ENCODE measurements around the gene TIAM1. TPM values are rescaled to one million over a fixed set of nuclear protein-coding genes. Genes with fewer than 3 reads are reported as not detected.

TIAM1 gene
- total and polyA plus RNA-seq, 2 of the 8 experiments (the other 6 are each of a cell fraction or from before 2014, with no cell fraction given) = 10.1 to 30.7 TPM

DNA sequence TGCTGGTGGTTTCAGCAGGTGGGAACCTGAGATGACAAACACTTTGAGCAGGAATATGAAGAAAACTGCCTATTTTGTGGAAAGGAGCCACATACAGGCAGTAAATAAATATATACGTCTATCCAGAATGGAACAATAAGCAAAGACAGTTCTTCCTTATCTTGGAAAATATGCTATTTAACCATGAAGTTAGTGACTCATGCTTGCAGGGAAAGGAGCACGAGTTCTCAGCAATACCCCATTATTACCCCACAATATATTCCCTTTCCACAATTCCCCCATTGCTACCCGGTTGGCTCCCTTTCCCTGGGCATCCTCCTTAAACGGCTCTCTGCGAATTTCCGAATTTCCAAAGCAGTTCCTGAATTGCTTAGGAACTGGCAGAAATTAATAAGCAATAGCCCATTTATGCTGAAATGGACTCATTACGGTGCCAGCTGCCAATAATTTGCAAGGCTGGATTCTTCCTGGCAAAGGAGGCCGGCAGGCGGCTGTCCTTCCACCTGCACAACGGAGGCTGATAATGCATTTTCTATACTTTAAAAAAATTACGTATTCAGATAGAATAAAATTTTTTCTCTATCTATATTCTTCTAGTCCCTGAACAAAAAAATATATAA lies 65.4 kb downstream of the TIAM1 start:
- TF ChIP-seq RAD21 (IDR thresholded peaks at IDR 0.05 in 1 of 2, conservative IDR thresholded peaks at IDR 0.05 in 1 of 2; ENCODE audit: low read depth in 2 of 2, low read length in 2 of 2) (no peak), GTF2F1 (IDR thresholded peaks at IDR 0.05; ENCODE audit: borderline replicate concordance, low read depth, low read length) (no peak), MAFK (IDR thresholded peaks at IDR 0.05; ENCODE audit: low read depth, low read length) (no peak), BRCA1 (IDR thresholded peaks at IDR 0.05; ENCODE audit: low read depth, low read length) (no peak), POLR2AphosphoS5 (IDR thresholded peaks at IDR 0.05; ENCODE audit: low read depth, low read length) (no peak), SAP30 (IDR thresholded peaks at IDR 0.05; ENCODE audit: insufficient read depth, insufficient replicate concordance, low read length) (no peak)
- TF ChIP-seq, protein P1, sequence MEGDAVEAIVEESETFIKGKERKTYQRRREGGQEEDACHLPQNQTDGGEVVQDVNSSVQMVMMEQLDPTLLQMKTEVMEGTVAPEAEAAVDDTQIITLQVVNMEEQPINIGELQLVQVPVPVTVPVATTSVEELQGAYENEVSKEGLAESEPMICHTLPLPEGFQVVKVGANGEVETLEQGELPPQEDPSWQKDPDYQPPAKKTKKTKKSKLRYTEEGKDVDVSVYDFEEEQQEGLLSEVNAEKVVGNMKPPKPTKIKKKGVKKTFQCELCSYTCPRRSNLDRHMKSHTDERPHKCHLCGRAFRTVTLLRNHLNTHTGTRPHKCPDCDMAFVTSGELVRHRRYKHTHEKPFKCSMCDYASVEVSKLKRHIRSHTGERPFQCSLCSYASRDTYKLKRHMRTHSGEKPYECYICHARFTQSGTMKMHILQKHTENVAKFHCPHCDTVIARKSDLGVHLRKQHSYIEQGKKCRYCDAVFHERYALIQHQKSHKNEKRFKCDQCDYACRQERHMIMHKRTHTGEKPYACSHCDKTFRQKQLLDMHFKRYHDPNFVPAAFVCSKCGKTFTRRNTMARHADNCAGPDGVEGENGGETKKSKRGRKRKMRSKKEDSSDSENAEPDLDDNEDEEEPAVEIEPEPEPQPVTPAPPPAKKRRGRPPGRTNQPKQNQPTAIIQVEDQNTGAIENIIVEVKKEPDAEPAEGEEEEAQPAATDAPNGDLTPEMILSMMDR (IDR thresholded peaks at IDR 0.05; ENCODE audit: control extremely low read depth in 1 of 3, insufficient read depth in 1 of 3, low read depth in 1 of 3, low read length in 3 of 3) = no peak
- Histone ChIP-seq H3K56ac (replicated peaks; ENCODE audit: insufficient read length, low read depth, low read length) (no peak overlapping the region), H2BK20ac (ENCODE audit: low read length) (no peak overlapping the region), H3K14ac (ENCODE audit: insufficient read length) (no peak overlapping the region), H3K18ac (ENCODE audit: extremely low read depth, low read length) (no peak overlapping the region), H4K91ac (replicated peaks; ENCODE audit: insufficient read length, low read length) (no peak overlapping the region), H3K9me3 (ENCODE audit: insufficient read depth in 2 of 2, low read depth in 1 of 2, low read length in 1 of 2) (no peaks in the 10 kb centered on the region), H3K27ac (ENCODE audit: low read depth, low read length) (no peak overlapping the region), H2AFZ (ENCODE audit: low read length) (no peak overlapping the region), H3K23me2 (ENCODE audit: low read depth, low read length) (peaks cover 3% of the 10 kb centered on the region; the same call in 1 of the 2 replicates), H2BK120ac (replicated peaks; ENCODE audit: low read depth, low read length) (no peak overlapping the region), H3K79me2 (ENCODE audit: control insufficient read depth in 1 of 2, insufficient read depth in 2 of 2, low read length in 2 of 2) (0 out of 4 replicates have a peak, but pooled peaks cover 0 to 3% of the 10 kb centered on the region in 2 experiments), H2BK5ac (ENCODE audit: low read depth, low read length) (no peak overlapping the region), H2AK5ac (ENCODE audit: low read depth, low read length) (no peak overlapping the region), H2BK15ac (ENCODE audit: low read length) (no peak overlapping the region), H3K4ac (replicated peaks; ENCODE audit: insufficient read length, low read depth, low read length) (no peak overlapping the region), H4K5ac (ENCODE audit: insufficient read length, low read depth, low read length) (no peak overlapping the region), H3K23ac (ENCODE audit: insufficient read length) (no peak overlapping the region), H3K4me3 (ENCODE audit: extremely low read depth in 1 of 4, insufficient read depth in 2 of 4, low read depth in 3 of 4, low read length in 4 of 4) (no peak overlapping the region), H3K4me1 (replicated peaks in 1 of 4; ENCODE audit: control insufficient read depth in 3 of 4, insufficient read depth in 4 of 4, low read length in 3 of 4) (peaks cover 0 to 14% (median 5%) of the 10 kb centered on the region in 4 experiments; a peak in 6 of 7 replicates), H4K8ac (ENCODE audit: extremely low read depth, insufficient read depth, low read length) (no peak overlapping the region), H2BK12ac (ENCODE audit: low read depth, low read length) (no peak overlapping the region), H3K36me3 (ENCODE audit: control insufficient read depth in 2 of 4, insufficient read depth in 4 of 4, low read length in 3 of 4) (no peaks in the 10 kb centered on the region), H3K9ac (replicated peaks in 1 of 4; ENCODE audit: extremely low read depth in 1 of 4, low read depth in 3 of 4, low read length in 3 of 4) (no peak overlapping the region), H4K20me1 (replicated peaks in 1 of 2; ENCODE audit: control insufficient read depth in 1 of 2, insufficient read depth in 2 of 2, low read length in 2 of 2) (peaks cover 0 to 3% of the 10 kb centered on the region in 2 experiments), H3K4me2 (ENCODE audit: insufficient read depth in 1 of 2, low read depth in 2 of 2, low read length in 2 of 2) (no peak overlapping the region), H3K79me1 (ENCODE audit: low read depth, low read length) (peaks cover 3% of the 10 kb centered on the region; the same call in 1 of the 2 replicates), H3K27me3 (replicated peaks in 1 of 4; ENCODE audit: control insufficient read depth in 3 of 4, extremely low read depth in 1 of 4, insufficient read depth in 3 of 4, low read length in 3 of 4) (no peaks in the 10 kb centered on the region)
- WGBS, 2 experiments (ENCODE audit: extremely low coverage in 1 of 2, insufficient coverage in 1 of 2, insufficient read length in 1 of 2, insufficient replicate concordance in 2 of 2, low coverage in 1 of 2, low lambda C conversion rate in 2 of 2, missing lambda C conversion rate in 1 of 2) = 89% methylated on average over 11 of the region's 11 CpGs; no CpG with 5 or more reads in 1 of the 2 experiments
- CTCF ChIA-PET (ENCODE audit: partially characterized antibody) = interaction anchor here (1.5 kb wide), 1 partner anchor 21 kb away, joined by 5 read pairs; no protein-coding TSS in a partner anchor
- POLR2A ChIA-PET (ENCODE audit: partially characterized antibody) = no interaction called here
- FAIRE-seq (no peak), DNase-seq (ENCODE audit: low read depth in 1 of 2, low spot score in 2 of 2) (no peak)
